Activated CD8-positive, alpha-beta T cell treated with anti-CD3 and anti-CD28 coated beads for 36 hours (primary cell): ENCODE data around the gene ABCA13. TPM values are rescaled to one million over a fixed set of nuclear protein-coding genes. Genes with fewer than 3 reads are reported as not detected.

Experiments used
- ATAC-seq: fragments of 200-7000 bp; cut with Tn5 transposase; one replicate; pipeline ENCODE4 v1.10.0; 2021; ENCODE audit warnings: mild to moderate bottlenecking, moderate library complexity
- CTCF ChIA-PET: fragments of 350-600 bp; sonication (Branson Sonifier 250); formaldehyde crosslinking; loops from one replicate; lab custom pipeline; 2021; ENCODE audit warnings: antibody characterized with exemption; lab: Charles Lee
- POLR2A ChIA-PET: fragments of 350-600 bp; sonication (Branson Sonifier 250); formaldehyde crosslinking; loops from one replicate; lab custom pipeline; 2021; ENCODE audit warnings: antibody characterized with exemption; lab: Charles Lee
- DNase-seq: peaks from one replicate; pipeline ENCODE4 v3.0.0-alpha.2; 2020
- H3K27ac Mint-ChIP-seq: one replicate; pipeline ENCODE4 v1.8.0; 2021; ENCODE audit warnings: mild to moderate bottlenecking, mixed read lengths
- H3K27me3 Mint-ChIP-seq: one replicate; pipeline ENCODE4 v1.8.0; 2021; ENCODE audit warnings: mixed read lengths
- H3K36me3 Mint-ChIP-seq: one replicate; pipeline ENCODE4 v1.8.0; 2021; ENCODE audit warnings: low read depth, mixed read lengths
- H3K4me1 Mint-ChIP-seq: one replicate; pipeline ENCODE4 v1.8.0; 2021; ENCODE audit warnings: low read depth, mixed read lengths
- H3K4me3 Mint-ChIP-seq: one replicate; pipeline ENCODE4 v1.8.0; 2021; ENCODE audit warnings: mild to moderate bottlenecking, moderate library complexity, mixed read lengths
- H3K9me3 Mint-ChIP-seq: one replicate; pipeline ENCODE4 v1.8.0; 2021; ENCODE audit warnings: mixed read lengths
- CTCF ChIP-seq: fragments of 200-600 bp; IDR thresholded peaks from one replicate; pipeline ENCODE4 v1.8.0; 2022; ENCODE audit warnings: antibody characterized with exemption, mild to moderate bottlenecking
- intact Hi-C: fragments of 100-400 bp; cut with micrococcal nuclease; formaldehyde crosslinking; loops from one replicate; pipeline ENCODE4 v1.10.0; 2022
- total RNA-seq, 2 experiments: library from RNA; stranded (reverse); gene quantifications; one replicate each; pipeline ENCODE4 v1.2.3, GENCODE V29; 2021

ABCA13 gene
- total RNA-seq, 2 experiments from 2014 or later, result not detected

- intact Hi-C loops, result no loop called here
- ChIA-PET POLR2A (interaction anchor here (0.8 kb wide), 1 partner anchor 520 kb away, joined by 3 read pairs; no protein-coding TSS in a partner anchor), CTCF (no interaction called here)
- Mint-ChIP-seq H3K27me3 (no peaks in the 10 kb centered on the region), H3K4me3 (no peak overlapping the region), H3K27ac (no peak overlapping the region), H3K36me3 (no peaks in the 10 kb centered on the region), H3K4me1 (no peaks in the 10 kb centered on the region), H3K9me3 (no peaks in the 10 kb centered on the region)
- DNase-seq (no peak), ATAC-seq (no peak)
- TF ChIP-seq CTCF, result no peak
These were observed 346.8 kb downstream of the ABCA13 start for GRCh38 chr7:48518092-48518491.

- no peaks in the 10 kb centered on the region for H3K9me3 Mint-ChIP-seq
- no peaks in the 10 kb centered on the region for H3K4me1 Mint-ChIP-seq
- CTCF ChIA-PET, result interaction anchor here (0.7 kb wide), 1 partner anchor 9 kb away, joined by 3 read pairs; no protein-coding TSS in a partner anchor
These were observed 351.4 kb downstream of the ABCA13 start for GRCh38 chr7:48522692-48523091.

GRCh38 chr7:48525736-48526732 lies 354.8 kb downstream of the ABCA13 start:
- CTCF ChIA-PET, result no interaction called here
- no peaks in the 10 kb centered on the region for H3K9me3 Mint-ChIP-seq
- no peaks in the 10 kb centered on the region for H3K36me3 Mint-ChIP-seq
- H3K4me3 Mint-ChIP-seq, result no peak overlapping the region
- H3K27ac Mint-ChIP-seq, result no peak overlapping the region
- no peak for DNase-seq
- H3K27me3 Mint-ChIP-seq, result no peaks in the 10 kb centered on the region
- no peak for ATAC-seq
- intact Hi-C loops, result no loop called here
- POLR2A ChIA-PET, result no interaction called here
- H3K4me1 Mint-ChIP-seq, result no peaks in the 10 kb centered on the region
- TF ChIP-seq CTCF, result no peak

More at GRCh38 chr7:48522692-48523091, 351.4 kb downstream of the ABCA13 start:
- POLR2A ChIA-PET, result no interaction called here
- intact Hi-C loops, result no loop called here
- ATAC-seq (no peak), DNase-seq (no peak)
- no peak for TF ChIP-seq CTCF
- H3K27ac Mint-ChIP-seq, result no peak overlapping the region
- H3K27me3 Mint-ChIP-seq, result no peaks in the 10 kb centered on the region
- no peak overlapping the region for H3K4me3 Mint-ChIP-seq
- no peaks in the 10 kb centered on the region for H3K36me3 Mint-ChIP-seq

DNA sequence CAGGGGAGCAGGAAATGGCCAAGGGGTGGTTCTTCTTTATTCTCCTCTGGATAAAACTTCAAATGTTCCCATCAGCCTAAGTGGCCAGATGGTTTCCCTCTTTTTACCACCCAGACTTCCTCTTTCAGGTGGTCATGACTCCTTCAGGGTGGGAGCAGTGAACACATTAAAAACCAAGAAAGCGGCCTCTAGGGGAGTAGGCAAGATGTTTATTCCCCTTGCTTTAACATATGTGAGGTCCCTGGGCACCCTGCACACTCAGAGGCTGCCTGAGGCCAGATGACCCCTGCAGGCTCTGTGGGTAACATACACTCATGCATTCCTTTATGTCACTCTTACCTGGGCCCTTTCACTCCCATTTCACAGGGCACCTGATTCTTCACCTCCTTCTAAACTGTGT lies 357.4 kb downstream of the ABCA13 start:
- intact Hi-C loops, result no loop called here
- CTCF ChIA-PET, result no interaction called here

More for the DNA sequence above, 357.4 kb downstream of the ABCA13 start:
- Mint-ChIP-seq H3K27ac (no peak overlapping the region), H3K27me3 (no peaks in the 10 kb centered on the region), H3K4me1 (no peaks in the 10 kb centered on the region), H3K9me3 (no peaks in the 10 kb centered on the region), H3K36me3 (no peaks in the 10 kb centered on the region), H3K4me3 (no peak overlapping the region)
- TF ChIP-seq CTCF, result no peak
- DNase-seq (no peak), ATAC-seq (no peak)
- POLR2A ChIA-PET, result no interaction called here
